ENCODE measurements around the gene SLC44A5. TPM values are rescaled to one million over a fixed set of nuclear protein-coding genes. Genes with fewer than 3 reads are reported as not detected.

The SLC44A5 gene
- total and polyA plus RNA-seq, 4 donors, result 0.13 to 1.1 (median 0.22) TPM

GRCh38 chr1:75425001-75425650 is 185.8 kb downstream of the SLC44A5 start:
- H3K27me3 ChIP-seq (ENCODE audit: control insufficient read depth in 4 of 4, insufficient read depth in 4 of 4, low read length in 3 of 4), result no peaks in the 10 kb centered on the region
- 77% methylated on average over 3 of the region's 3 CpGs for WGBS
- no peak overlapping the region for H3K9ac ChIP-seq (ENCODE audit: low read depth in 1 of 2, low read length in 2 of 2)
- H3K36me3 ChIP-seq (ENCODE audit: control insufficient read depth in 4 of 4, insufficient read depth in 3 of 4, low read depth in 1 of 4, low read length in 3 of 4), result no peaks in the 10 kb centered on the region
- TF ChIP-seq REST (IDR thresholded peaks at IDR 0.05) (no peak), NR2F2 (IDR thresholded peaks at IDR 0.05) (no peak), FOXA1 (IDR thresholded peaks at IDR 0.05) (no peak), FOXA2 (IDR thresholded peaks at IDR 0.05) (no peak), YY1 (IDR thresholded peaks at IDR 0.05) (no peak), JUND (IDR thresholded peaks at IDR 0.05) (no peak), HNF4A (conservative IDR thresholded peaks at IDR 0.05) (no peak), EGR1 (IDR thresholded peaks at IDR 0.05; ENCODE audit: low read depth in 2 of 2) (no peak), SP1 (IDR thresholded peaks at IDR 0.05) (no peak), TAF1 (conservative IDR thresholded peaks at IDR 0.05) (no peak), GABPA (IDR thresholded peaks at IDR 0.05 in 1 of 2, conservative IDR thresholded peaks at IDR 0.05 in 1 of 2) (no peak), MAX (IDR thresholded peaks at IDR 0.05) (no peak)
- DNase-seq (ENCODE audit: low spot score), result no peak
- H3K4me3 ChIP-seq (ENCODE audit: low read depth in 1 of 3, low read length in 3 of 3), result no peak overlapping the region
- H3K4me1 ChIP-seq (ENCODE audit: control insufficient read depth in 4 of 4, insufficient read depth in 4 of 4, low read length in 3 of 4), result no peaks in the 10 kb centered on the region
- H3K9me3 ChIP-seq (ENCODE audit: control insufficient read depth in 4 of 4, low read length in 3 of 4), result no peaks in the 10 kb centered on the region
- no peak overlapping the region for H3K27ac ChIP-seq (ENCODE audit: low read depth in 1 of 2, low read length in 2 of 2)

GRCh38 chr1:75423616-75424015 is 187.3 kb downstream of the SLC44A5 start:
- Histone ChIP-seq H3K27me3 (ENCODE audit: control insufficient read depth in 4 of 4, insufficient read depth in 4 of 4, low read length in 3 of 4) (no peaks in the 10 kb centered on the region), H3K36me3 (ENCODE audit: control insufficient read depth in 4 of 4, insufficient read depth in 3 of 4, low read depth in 1 of 4, low read length in 3 of 4) (no peaks in the 10 kb centered on the region), H3K4me1 (ENCODE audit: control insufficient read depth in 4 of 4, insufficient read depth in 4 of 4, low read length in 3 of 4) (no peaks in the 10 kb centered on the region), H3K27ac (ENCODE audit: low read depth in 1 of 2, low read length in 2 of 2) (no peak overlapping the region), H3K9ac (ENCODE audit: low read depth in 1 of 2, low read length in 2 of 2) (no peak overlapping the region), H3K4me3 (ENCODE audit: low read depth in 1 of 3, low read length in 3 of 3) (no peak overlapping the region), H3K9me3 (ENCODE audit: control insufficient read depth in 4 of 4, low read length in 3 of 4) (no peaks in the 10 kb centered on the region)
- no peak for DNase-seq (ENCODE audit: low spot score)
- no peak for TF ChIP-seq MAX (IDR thresholded peaks at IDR 0.05)
- TF ChIP-seq RAD21 (IDR thresholded peaks at IDR 0.05), result no peak
- 44% methylated on average over 5 of the region's 5 CpGs for WGBS

- no peak for DNase-seq (ENCODE audit: low spot score)
- Histone ChIP-seq H3K27me3 (ENCODE audit: control insufficient read depth in 4 of 4, insufficient read depth in 4 of 4, low read length in 3 of 4) (no peaks in the 10 kb centered on the region), H3K9me3 (ENCODE audit: control insufficient read depth in 4 of 4, low read length in 3 of 4) (no peaks in the 10 kb centered on the region), H3K27ac (ENCODE audit: low read depth in 1 of 2, low read length in 2 of 2) (no peak overlapping the region), H3K4me3 (ENCODE audit: low read depth in 1 of 3, low read length in 3 of 3) (no peak overlapping the region), H3K4me1 (ENCODE audit: control insufficient read depth in 4 of 4, insufficient read depth in 4 of 4, low read length in 3 of 4) (no peaks in the 10 kb centered on the region), H3K36me3 (ENCODE audit: control insufficient read depth in 4 of 4, insufficient read depth in 3 of 4, low read depth in 1 of 4, low read length in 3 of 4) (no peaks in the 10 kb centered on the region), H3K9ac (ENCODE audit: low read depth in 1 of 2, low read length in 2 of 2) (no peak overlapping the region)
- WGBS, result 54% methylated on average over 4 of the region's 4 CpGs
- TF ChIP-seq EGR1 (IDR thresholded peaks at IDR 0.05; ENCODE audit: low read depth in 2 of 2) (no peak), JUND (IDR thresholded peaks at IDR 0.05) (no peak), REST (IDR thresholded peaks at IDR 0.05) (no peak), RAD21 (IDR thresholded peaks at IDR 0.05) (no peak), HNF4A (conservative IDR thresholded peaks at IDR 0.05) (no peak), FOXA1 (IDR thresholded peaks at IDR 0.05) (no peak), MAX (IDR thresholded peaks at IDR 0.05) (no peak), RXRA (IDR thresholded peaks at IDR 0.05) (no peak), SP1 (IDR thresholded peaks at IDR 0.05) (no peak), YY1 (IDR thresholded peaks at IDR 0.05) (no peak), ATF3 (IDR thresholded peaks at IDR 0.05) (no peak), NR2F2 (IDR thresholded peaks at IDR 0.05) (no peak), CTCF (IDR thresholded peaks at IDR 0.05; ENCODE audit: low read depth, low read length, missing input control) (no peak)
Observed at GRCh38 chr1:75423136-75423535, 187.8 kb downstream of the SLC44A5 start.
